ENCODE data around the gene GOLGA6C.

DNA sequence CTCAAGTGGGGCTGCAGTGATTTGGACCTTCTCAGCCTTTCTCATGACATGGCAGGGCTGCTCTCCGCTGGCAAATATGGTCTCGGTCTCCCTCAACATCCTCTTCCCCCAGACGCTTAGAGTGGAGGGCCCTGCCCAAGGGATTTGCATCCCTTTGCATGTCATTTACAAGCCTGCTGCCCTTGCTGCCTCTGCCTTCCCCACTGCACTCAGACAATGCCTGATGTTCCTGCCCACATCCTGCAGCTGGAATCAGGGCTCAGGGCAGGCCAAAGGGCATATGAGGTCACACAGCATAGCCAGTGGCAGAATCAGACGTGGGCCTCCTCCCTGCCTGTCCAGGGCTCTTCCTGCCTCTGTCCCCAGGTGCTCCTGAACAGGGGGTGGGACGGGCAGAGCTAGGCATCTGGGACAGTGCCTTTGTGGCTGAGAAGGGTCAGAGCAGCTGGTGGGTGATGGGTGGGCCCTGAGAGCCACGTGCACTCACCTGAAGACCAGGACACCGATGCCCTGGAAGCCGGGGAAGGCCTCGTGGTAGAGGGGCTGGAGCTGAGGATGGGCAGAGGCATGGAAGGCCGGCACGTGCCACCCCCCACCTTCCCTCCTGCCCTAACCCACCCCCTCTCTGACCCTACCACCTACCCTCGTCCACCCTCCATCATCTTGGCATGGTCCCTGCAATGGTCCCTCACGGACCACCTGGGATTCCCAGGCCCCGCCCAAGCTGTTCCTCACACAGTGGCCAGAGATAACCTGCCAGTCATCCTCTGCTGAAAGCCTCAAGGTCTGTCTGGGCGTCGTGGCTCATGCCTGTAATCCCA lies 27.4 kb upstream of the GOLGA6C start:
- TF ChIP-seq, protein P1, sequence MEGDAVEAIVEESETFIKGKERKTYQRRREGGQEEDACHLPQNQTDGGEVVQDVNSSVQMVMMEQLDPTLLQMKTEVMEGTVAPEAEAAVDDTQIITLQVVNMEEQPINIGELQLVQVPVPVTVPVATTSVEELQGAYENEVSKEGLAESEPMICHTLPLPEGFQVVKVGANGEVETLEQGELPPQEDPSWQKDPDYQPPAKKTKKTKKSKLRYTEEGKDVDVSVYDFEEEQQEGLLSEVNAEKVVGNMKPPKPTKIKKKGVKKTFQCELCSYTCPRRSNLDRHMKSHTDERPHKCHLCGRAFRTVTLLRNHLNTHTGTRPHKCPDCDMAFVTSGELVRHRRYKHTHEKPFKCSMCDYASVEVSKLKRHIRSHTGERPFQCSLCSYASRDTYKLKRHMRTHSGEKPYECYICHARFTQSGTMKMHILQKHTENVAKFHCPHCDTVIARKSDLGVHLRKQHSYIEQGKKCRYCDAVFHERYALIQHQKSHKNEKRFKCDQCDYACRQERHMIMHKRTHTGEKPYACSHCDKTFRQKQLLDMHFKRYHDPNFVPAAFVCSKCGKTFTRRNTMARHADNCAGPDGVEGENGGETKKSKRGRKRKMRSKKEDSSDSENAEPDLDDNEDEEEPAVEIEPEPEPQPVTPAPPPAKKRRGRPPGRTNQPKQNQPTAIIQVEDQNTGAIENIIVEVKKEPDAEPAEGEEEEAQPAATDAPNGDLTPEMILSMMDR (IDR thresholded peaks at IDR 0.05; ENCODE audit: extremely low read depth in 1 of 2, insufficient read depth in 1 of 2, low read depth in 1 of 2, low read length in 2 of 2), result no peak
- no peak for TF ChIP-seq EZH2 (IDR thresholded peaks at IDR 0.05; ENCODE audit: borderline replicate concordance, low read depth, low read length, severe bottlenecking)
- no peak for TF ChIP-seq POLR2AphosphoS5 (IDR thresholded peaks at IDR 0.05; ENCODE audit: insufficient read depth, low read depth, low read length)
- no peak for TF ChIP-seq POLR2A (IDR thresholded peaks at IDR 0.05; ENCODE audit: low read depth, low read length)
- no peak for TF ChIP-seq MAX (IDR thresholded peaks at IDR 0.05; ENCODE audit: insufficient read depth, insufficient read length)
- no peak for TF ChIP-seq JUN (IDR thresholded peaks at IDR 0.05; ENCODE audit: borderline replicate concordance, insufficient read depth, insufficient read length, low read depth)
